Neural progenitor cell (in vitro differentiated cells): Measurements from ENCODE around the gene PPCDC.

ENCODE experiments used
- CTCF ChIP-seq: fragments of 200-600 bp; sonication (generic); IDR thresholded peaks from 2 replicates; pipeline ENCODE4 v1.5.1; 2017; ENCODE audit warnings: antibody characterized with exemption, mild to moderate bottlenecking
- EZH2 ChIP-seq: fragments of 200-600 bp; sonication (generic); IDR thresholded peaks from 2 replicates; pipeline ENCODE4 v1.6.1; 2017; ENCODE audit warnings: antibody characterized with exemption, mild to moderate bottlenecking, moderate library complexity
- EZH2phosphoT487 ChIP-seq: fragments of 200-600 bp; sonication (generic); IDR thresholded peaks from 2 replicates; pipeline ENCODE4 v1.6.1; 2017; ENCODE audit warnings: antibody characterized with exemption

- TF ChIP-seq CTCF = no peak
- TF ChIP-seq EZH2 = no peak
- TF ChIP-seq EZH2phosphoT487 = no peak
These were observed 42.1 kb downstream of the PPCDC start for GRCh38 chr15:75065467-75065850.
